Upper lobe of right lung (tissue), 1 donor: ENCODE measurements around the gene NDUFA5. TPM values are rescaled to one million over a fixed set of nuclear protein-coding genes. Genes with fewer than 3 reads are reported as not detected.
"Not testable (repeated sequence)": the region's sequence is repeated elsewhere in the genome, so short reads cannot be mapped to it uniquely, and the experiment has no call there.

Experiments used
- ATAC-seq: fragments of 200-7000 bp; cut with Tn5 transposase; one replicate; pipeline ENCODE4 v1.9.1; 2020; ENCODE audit warnings: mild to moderate bottlenecking, moderate library complexity
- DNase-seq: peaks from one replicate; pipeline ENCODE4 v3.0.0-alpha.2; 2020
- H3K27ac ChIP-seq: fragments of 200-600 bp; one replicate; pipeline ENCODE4 v1.8.0; 2022
- H3K27me3 ChIP-seq: fragments of 200-600 bp; one replicate; pipeline ENCODE4 v1.8.0; 2022; ENCODE audit warnings: mild to moderate bottlenecking
- H3K36me3 ChIP-seq: fragments of 200-600 bp; one replicate; pipeline ENCODE4 v1.8.0; 2022
- H3K4me1 ChIP-seq: fragments of 200-600 bp; one replicate; pipeline ENCODE4 v1.8.0; 2022
- H3K4me3 ChIP-seq: fragments of 200-600 bp; one replicate; pipeline ENCODE4 v1.8.0; 2022; ENCODE audit warnings: mild to moderate bottlenecking
- H3K9me3 ChIP-seq: fragments of 200-600 bp; one replicate; pipeline ENCODE4 v1.8.0; 2022
- CTCF ChIP-seq: fragments of 200-600 bp; IDR thresholded peaks from one replicate; pipeline ENCODE4 v1.8.0; 2022; ENCODE audit warnings: antibody characterized with exemption
- intact Hi-C: fragments of 100-400 bp; cut with DNase I; formaldehyde crosslinking; loops from one replicate; pipeline ENCODE4 v1.11.0; 2022
- total RNA-seq: library from RNA; stranded (reverse); fragmentation: NEBNext Ultra II Directional; extraction: Animal tissue kit (Norgen Biotek cat#: 25700); gene quantifications from one replicate; pipeline ENCODE4 v1.2.1, GENCODE V29; 2021
- donor health status: DM: no; HTN: yes; CAD: no; lungs with severe emphysema.

The NDUFA5 gene
- total RNA-seq, 1 donor from 2014 or later, result 67.1 TPM

DNA sequence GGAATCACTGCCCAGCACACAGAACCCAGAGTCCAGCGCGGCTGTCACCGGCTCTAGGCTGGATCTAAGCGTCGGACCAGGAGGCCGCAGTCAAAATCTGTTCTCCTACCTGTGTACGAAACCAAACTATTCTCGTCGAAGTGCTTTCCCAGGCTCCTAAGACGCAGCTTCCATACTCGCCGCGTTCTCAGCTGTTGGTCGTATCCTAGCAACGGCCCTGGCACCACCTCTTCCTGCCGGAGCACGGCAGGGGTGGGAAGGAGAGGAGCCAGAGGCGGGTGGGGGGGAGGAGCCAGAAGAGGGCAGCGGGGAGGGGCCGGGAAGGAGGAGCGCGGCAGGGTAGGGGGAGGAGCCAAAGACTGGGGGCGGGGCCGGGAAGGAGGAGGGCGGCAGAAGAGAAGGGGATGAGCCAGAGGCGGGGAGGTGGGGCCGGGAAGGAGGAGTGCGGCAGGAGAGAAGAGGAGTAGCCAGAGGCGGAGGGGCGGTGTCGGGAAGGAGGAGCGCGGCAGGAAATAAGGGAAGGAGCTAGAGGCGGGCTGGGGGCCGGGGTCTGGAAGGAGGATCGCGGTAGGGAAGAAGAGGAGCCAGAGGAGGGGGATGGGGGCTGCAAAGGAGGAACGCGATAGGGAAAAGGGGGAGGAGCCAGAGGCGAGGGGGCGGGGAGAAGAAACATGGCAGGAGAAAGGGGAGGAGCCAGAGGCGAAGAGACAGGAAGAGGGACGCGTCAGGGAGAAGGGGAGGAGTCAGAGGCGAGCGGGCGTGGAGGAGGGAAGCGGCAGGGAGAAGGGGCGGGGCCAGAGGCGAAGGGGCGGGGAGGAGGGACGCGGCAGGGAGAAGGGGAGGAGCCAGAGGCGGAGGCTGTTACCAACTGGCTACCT lies 23.0 kb downstream of the NDUFA5 start, which contains the start of gene IQUB:
Gene IQUB (minus strand): TSS at position 213 of the 878 bp plus-strand sequence. CDS start 22,255 bp downstream, outside the sequence.
- peaks cover 5% of the 10 kb centered on the region for H3K4me1 ChIP-seq
- no peaks in the 10 kb centered on the region for H3K36me3 ChIP-seq
- no peaks in the 10 kb centered on the region for H3K9me3 ChIP-seq
- H3K27ac ChIP-seq, result peak within 1 kb of the TSS; percentile 43
- H3K27me3 ChIP-seq, result no peaks in the 10 kb centered on the region
- DNase-seq, result peak; percentile 99
- intact Hi-C loops, result no loop called here
- peak within 1 kb of the TSS; percentile 47 for H3K4me3 ChIP-seq
- peak; percentile 98 for ATAC-seq
- no peak for TF ChIP-seq CTCF

DNA sequence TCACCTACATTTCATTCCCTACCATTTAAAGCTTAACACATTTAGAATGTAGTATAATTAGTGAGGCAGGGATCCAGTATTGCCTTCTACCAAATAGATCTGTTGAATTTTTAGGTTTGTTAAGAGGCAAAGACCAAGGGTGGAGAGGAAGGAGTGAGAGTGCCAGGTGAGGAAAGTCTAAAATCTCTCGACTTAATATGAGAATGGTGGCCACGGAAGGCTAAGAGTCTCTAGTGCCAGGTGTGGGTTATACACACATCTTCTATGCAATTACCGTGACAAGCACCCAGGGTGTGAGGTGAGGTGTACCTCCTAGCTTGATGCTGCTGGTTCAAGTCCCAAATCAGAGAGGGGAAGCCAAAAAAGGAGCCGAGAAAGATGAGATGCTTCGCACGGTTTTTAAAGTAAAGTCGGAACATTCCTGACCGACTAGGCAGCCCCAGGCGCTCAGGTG lies 23.7 kb downstream of the NDUFA5 start:
- Histone ChIP-seq H3K27me3 (no peaks in the 10 kb centered on the region), H3K4me1 (peaks cover 5% of the 10 kb centered on the region), H3K9me3 (no peaks in the 10 kb centered on the region), H3K27ac (peak overlapping the region; percentile 43), H3K4me3 (peak overlapping the region; percentile 47), H3K36me3 (no peaks in the 10 kb centered on the region)
- no peak for DNase-seq
- no peak for TF ChIP-seq CTCF
- ATAC-seq, result no peak
- intact Hi-C loops, result no loop called here

DNA sequence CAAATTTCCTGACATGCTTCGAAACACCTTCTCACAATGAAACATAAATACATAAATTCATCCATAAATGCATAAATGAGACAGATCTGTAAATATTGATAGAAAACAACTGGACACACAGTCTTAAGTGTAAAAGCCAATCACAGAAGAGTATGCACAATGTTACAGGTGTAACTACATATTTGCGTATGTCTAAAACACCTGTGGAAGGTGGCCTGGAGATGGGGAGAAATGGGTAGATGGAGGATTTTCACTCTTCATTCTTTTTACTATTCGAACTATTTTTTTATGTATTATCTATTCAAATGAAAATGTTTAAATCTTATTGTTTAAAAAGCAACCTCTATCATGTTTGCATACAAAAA lies 24.1 kb downstream of the NDUFA5 start:
- intact Hi-C loops, result no loop called here
- Histone ChIP-seq H3K4me3 (peak overlapping the region; percentile 47), H3K4me1 (peaks cover 5% of the 10 kb centered on the region)

DNA sequence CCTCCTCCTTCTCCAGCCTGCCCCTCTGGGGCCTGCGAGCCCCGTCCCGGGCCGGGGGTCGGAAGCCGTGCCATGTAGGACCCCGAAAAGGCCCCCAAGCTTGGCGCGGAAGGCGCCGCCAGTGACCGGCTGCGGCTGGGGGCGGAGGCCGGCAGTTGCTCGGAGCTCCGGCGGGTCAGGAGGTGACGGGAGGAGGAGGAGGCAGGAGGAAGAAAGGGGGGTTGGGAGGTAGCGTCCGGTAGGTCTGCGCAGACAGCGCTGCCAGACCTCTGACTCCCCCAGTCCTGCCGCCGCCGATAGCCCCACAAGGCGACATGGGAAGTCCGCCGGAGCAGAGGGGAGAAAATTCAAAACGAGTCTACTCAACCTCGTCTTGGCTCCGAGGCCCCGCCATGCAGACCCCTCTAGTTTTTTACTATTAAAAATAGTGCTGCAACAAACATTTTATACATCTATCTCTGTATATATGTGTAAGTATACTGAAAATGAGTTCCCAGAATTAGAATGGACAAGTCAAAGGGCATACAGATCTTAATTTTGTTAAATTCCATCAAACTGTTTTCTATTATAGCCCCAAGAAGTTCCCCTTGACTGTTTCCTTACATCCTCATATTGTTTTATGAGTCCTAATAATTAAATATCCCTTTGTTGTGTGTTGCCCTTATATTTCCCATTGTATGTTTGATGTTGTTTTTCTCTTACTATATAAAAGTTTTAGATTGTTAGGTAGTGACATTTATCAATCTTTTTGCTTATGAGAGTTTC lies 24.6 kb downstream of the NDUFA5 start:
- peak; percentile 38 for ATAC-seq
- H3K4me1 ChIP-seq, H3K9me3 ChIP-seq, H3K27ac ChIP-seq, H3K27me3 ChIP-seq, H3K36me3 ChIP-seq, intact Hi-C loops: not testable (repeated sequence)
- DNase-seq, result peak; percentile 71
- H3K4me3 ChIP-seq, result peak overlapping the region; percentile 40

More for the DNA sequence above, 24.1 kb downstream of the NDUFA5 start:
- ATAC-seq (no peak), DNase-seq (no peak)
- H3K27me3 ChIP-seq, result no peaks in the 10 kb centered on the region
- H3K36me3 ChIP-seq, result no peaks in the 10 kb centered on the region
- no peaks in the 10 kb centered on the region for H3K9me3 ChIP-seq
- no peak for TF ChIP-seq CTCF
- peak overlapping the region; percentile 43 for H3K27ac ChIP-seq

DNA sequence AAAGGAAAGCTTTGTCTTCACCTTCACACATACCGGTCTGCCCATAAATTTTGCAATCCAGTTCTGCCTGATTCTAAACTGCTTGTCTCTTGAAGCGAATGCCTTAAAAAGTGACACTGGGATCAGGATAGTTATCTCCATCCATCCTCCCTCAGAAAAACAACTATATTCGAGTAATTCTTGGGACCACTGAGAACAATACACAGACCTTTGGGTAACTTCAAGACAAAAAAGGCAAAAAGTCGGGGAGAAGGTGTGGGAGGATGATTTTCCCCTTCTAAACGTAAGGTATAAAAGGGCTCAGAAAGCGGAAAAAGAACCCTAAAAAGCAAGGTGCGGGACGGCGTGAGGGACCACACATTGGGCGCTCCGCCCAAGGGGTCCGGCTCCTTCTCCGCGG lies 25.3 kb downstream of the NDUFA5 start:
- H3K9me3 ChIP-seq, H3K27me3 ChIP-seq, H3K36me3 ChIP-seq, intact Hi-C loops, H3K4me1 ChIP-seq, ATAC-seq, H3K27ac ChIP-seq, DNase-seq: not testable (repeated sequence)
- H3K4me3 ChIP-seq, result peak overlapping the region; percentile 40

DNA sequence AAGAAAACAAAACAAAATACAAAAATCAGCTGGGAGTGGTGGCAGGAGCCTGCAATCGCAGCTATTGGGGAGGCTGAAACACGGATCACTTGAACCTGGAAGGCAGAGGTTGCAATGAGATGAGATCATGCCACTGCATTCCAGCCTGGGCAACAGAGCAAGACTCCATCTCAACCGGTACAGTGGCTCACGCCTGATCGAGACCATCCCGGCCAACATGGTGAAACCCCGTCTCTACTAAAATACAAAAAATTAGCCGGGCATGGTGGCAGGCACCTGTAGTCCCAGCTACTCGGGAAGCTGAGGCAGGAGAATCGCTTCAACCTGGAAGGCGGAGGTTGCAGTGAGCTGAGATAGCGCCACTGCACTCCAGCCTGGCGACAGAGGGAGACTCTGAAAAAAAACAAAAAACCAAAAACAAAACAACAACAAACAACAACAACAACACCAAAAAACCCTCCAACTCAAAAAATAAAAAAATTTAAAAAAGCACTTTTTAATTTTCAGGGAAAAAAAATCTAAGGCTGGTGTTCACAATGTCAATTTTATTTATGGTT lies 27.5 kb downstream of the NDUFA5 start:
- ATAC-seq, H3K9me3 ChIP-seq, H3K27ac ChIP-seq, DNase-seq, H3K4me1 ChIP-seq, intact Hi-C loops, H3K4me3 ChIP-seq, H3K27me3 ChIP-seq, H3K36me3 ChIP-seq: not testable (repeated sequence)

- ATAC-seq (no peak), DNase-seq (no peak)
- Histone ChIP-seq H3K36me3 (no peaks in the 10 kb centered on the region), H3K9me3 (no peaks in the 10 kb centered on the region), H3K27ac (no peak overlapping the region), H3K4me3 (no peak overlapping the region), H3K4me1 (peaks cover 3% of the 10 kb centered on the region), H3K27me3 (no peaks in the 10 kb centered on the region)
- no peak for TF ChIP-seq CTCF
- intact Hi-C loops, result no loop called here
Observed at GRCh38 chr7:123528265-123528664, 29.4 kb downstream of the NDUFA5 start.

DNA sequence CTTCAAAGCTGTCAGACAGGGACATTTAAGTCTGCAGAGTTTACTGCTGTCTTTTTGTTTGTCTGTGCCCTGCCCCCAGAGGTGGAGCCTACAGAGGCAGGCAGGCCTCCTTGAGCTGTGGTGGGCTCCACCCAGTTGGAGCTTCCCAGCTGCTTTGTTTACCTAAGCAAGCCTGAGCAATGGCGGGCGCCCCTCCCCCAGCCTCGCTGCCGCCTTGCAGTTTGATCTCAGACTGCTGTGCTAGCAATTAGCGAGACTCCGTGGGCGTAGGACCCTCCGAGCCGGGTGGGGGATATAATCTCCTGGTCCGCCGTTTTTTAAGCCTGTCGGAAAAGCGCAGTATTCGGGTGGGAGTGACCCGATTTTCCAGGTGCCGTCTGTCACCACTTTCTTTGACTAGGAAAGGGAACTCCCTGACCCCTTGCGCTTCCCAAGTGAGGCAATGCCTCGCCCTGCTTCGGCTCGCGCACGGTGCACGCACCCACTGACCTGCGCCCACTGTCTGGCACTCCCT lies 29.8 kb downstream of the NDUFA5 start:
- H3K27me3 ChIP-seq, intact Hi-C loops, DNase-seq, H3K4me1 ChIP-seq, ATAC-seq, H3K9me3 ChIP-seq, H3K27ac ChIP-seq, H3K4me3 ChIP-seq, H3K36me3 ChIP-seq: not testable (repeated sequence)

GRCh38 chr7:123526533-123526932 lies 31.1 kb downstream of the NDUFA5 start:
- H3K36me3 ChIP-seq, intact Hi-C loops, H3K4me3 ChIP-seq, H3K4me1 ChIP-seq, H3K27ac ChIP-seq, DNase-seq, ATAC-seq, H3K9me3 ChIP-seq, H3K27me3 ChIP-seq: not testable (repeated sequence)
